H9 (cell line): ENCODE measurements around the gene GPATCH2. TPM values are rescaled to one million over a fixed set of nuclear protein-coding genes. Genes with fewer than 3 reads are reported as not detected.

ENCODE experiments used
- DNase-seq: peaks from one replicate; pipeline ENCODE4 v3.0.0-alpha.2; 2017
- H2AFZ ChIP-seq: one replicate; pipeline ENCODE4 v1.6.1; 2013; ENCODE audit warnings: mild to moderate bottlenecking, low read length, control low read depth, moderate library complexity
- H2AK5ac ChIP-seq: 2 replicates; pipeline ENCODE4 v1.6.1; 2013; ENCODE audit warnings: low read length, control low read depth, mixed read lengths; ENCODE audit not compliant: insufficient read length
- H2BK120ac ChIP-seq: one replicate; pipeline ENCODE4 v1.6.1; 2013; ENCODE audit warnings: low read depth, mild to moderate bottlenecking, low read length, control low read depth, inconsistent platforms; ENCODE audit not compliant: poor library complexity, severe bottlenecking
- H2BK12ac ChIP-seq: 2 replicates; pipeline ENCODE4 v1.6.1; 2013; ENCODE audit warnings: low read length, control low read depth, mixed read lengths, low read depth; ENCODE audit not compliant: insufficient read length
- H2BK15ac ChIP-seq: 2 replicates; pipeline ENCODE4 v1.6.1; 2013; ENCODE audit warnings: low read depth, low read length, control low read depth
- H2BK20ac ChIP-seq: one replicate; pipeline ENCODE4 v1.6.1; 2013; ENCODE audit warnings: low read depth, mild to moderate bottlenecking, low read length, control low read depth, inconsistent platforms; ENCODE audit not compliant: poor library complexity, severe bottlenecking
- H2BK5ac ChIP-seq: 2 replicates; pipeline ENCODE4 v1.6.1; 2013; ENCODE audit warnings: low read length, control low read depth, mixed read lengths; ENCODE audit not compliant: insufficient read length
- H3K14ac ChIP-seq: 2 replicates; pipeline ENCODE4 v1.6.1; 2013; ENCODE audit warnings: low read length, control low read depth; ENCODE audit not compliant: insufficient read depth
- H3K18ac ChIP-seq: 2 replicates; pipeline ENCODE4 v1.6.1; 2013; ENCODE audit warnings: low read depth, mild to moderate bottlenecking, mixed read lengths, low read length, control low read depth; ENCODE audit not compliant: insufficient read length
- H3K23ac ChIP-seq: 2 replicates; pipeline ENCODE4 v1.6.1; 2013; ENCODE audit warnings: low read length, control low read depth, mixed read lengths, low read depth; ENCODE audit not compliant: insufficient read length
- H3K23me2 ChIP-seq: 2 replicates; pipeline ENCODE4 v1.6.1; 2013; ENCODE audit warnings: low read depth, mild to moderate bottlenecking, mixed read lengths, low read length, control low read depth; ENCODE audit not compliant: insufficient read length, poor library complexity, severe bottlenecking
- H3K27ac ChIP-seq: 2 replicates; pipeline ENCODE4 v1.5.1; 2013; ENCODE audit warnings: low read length, control low read depth, mixed read lengths, low read depth; ENCODE audit not compliant: insufficient read length
- H3K27me3 ChIP-seq: 2 replicates; pipeline ENCODE4 v1.6.1; 2013; ENCODE audit warnings: low read length, control low read depth, inconsistent platforms; ENCODE audit not compliant: insufficient read depth
- H3K4ac ChIP-seq: 2 replicates; pipeline ENCODE4 v1.6.1; 2013; ENCODE audit warnings: low read depth, mild to moderate bottlenecking, control low read depth, inconsistent platforms, low read length, moderate library complexity
- H3K4me1 ChIP-seq: 2 replicates; pipeline ENCODE4 v1.6.1; 2013; ENCODE audit warnings: low read length, control low read depth, inconsistent platforms; ENCODE audit not compliant: insufficient read depth
- H3K4me2 ChIP-seq: 2 replicates; pipeline ENCODE4 v1.6.1; 2013; ENCODE audit warnings: low read length, control low read depth, mixed read lengths; ENCODE audit not compliant: insufficient read length, insufficient read depth
- H3K56ac ChIP-seq: 2 replicates; pipeline ENCODE4 v1.6.1; 2013; ENCODE audit warnings: low read depth, mild to moderate bottlenecking, mixed read lengths, low read length, control low read depth; ENCODE audit not compliant: insufficient read length
- H3K79me1 ChIP-seq: 2 replicates; pipeline ENCODE4 v1.6.1; 2013; ENCODE audit warnings: low read depth, mild to moderate bottlenecking, moderate library complexity, low read length, control low read depth, inconsistent platforms; ENCODE audit not compliant: insufficient read depth, poor library complexity, severe bottlenecking
- H3K79me2 ChIP-seq: 2 replicates; pipeline ENCODE4 v1.6.1; 2013; ENCODE audit warnings: low read length, control low read depth, inconsistent platforms; ENCODE audit not compliant: insufficient read depth
- H3K9ac ChIP-seq: 2 replicates; pipeline ENCODE4 v1.6.1; 2013; ENCODE audit warnings: low read length, control low read depth, mixed read lengths; ENCODE audit not compliant: insufficient read length; ENCODE audit errors: extremely low read depth
- H3K9me3 ChIP-seq: one replicate; pipeline ENCODE4 v1.6.1; 2013; ENCODE audit warnings: low read depth, low read length, inconsistent platforms; ENCODE audit not compliant: control insufficient read depth
- H3T11ph ChIP-seq: one replicate; pipeline ENCODE4 v1.6.1; 2013; ENCODE audit warnings: mild to moderate bottlenecking, low read length, control low read depth, inconsistent platforms
- H4K20me1 ChIP-seq: one replicate; pipeline ENCODE4 v1.6.1; 2013; ENCODE audit not compliant: control insufficient read depth, insufficient read length, insufficient read depth
- H4K5ac ChIP-seq: 2 replicates; pipeline ENCODE4 v1.6.1; 2013; ENCODE audit warnings: low read depth, mild to moderate bottlenecking, mixed read lengths, low read length, control low read depth; ENCODE audit not compliant: insufficient read length
- H4K8ac ChIP-seq: replicated peaks from 2 replicates; pipeline ENCODE4 v1.6.1; 2013; ENCODE audit warnings: low read length, control low read depth, mixed read lengths, low read depth; ENCODE audit not compliant: insufficient read length
- H4K91ac ChIP-seq: 2 replicates; pipeline ENCODE4 v1.6.1; 2013; ENCODE audit warnings: low read depth, mild to moderate bottlenecking, moderate library complexity, mixed read lengths, low read length, control low read depth; ENCODE audit not compliant: insufficient read length
- H3K27ac Mint-ChIP-seq, 3 experiments: 2 replicates in 2 of 3; 3 replicates in 1 of 3; pipeline ENCODE4 v1.8.0; 2020 to 2021; ENCODE audit warnings: mixed read lengths in 3 of 3, mild to moderate bottlenecking in 1 of 3, moderate library complexity in 1 of 3
- H3K27me3 Mint-ChIP-seq: 2 replicates; pipeline ENCODE4 v1.8.0; 2021; ENCODE audit warnings: low read depth, mild to moderate bottlenecking, moderate library complexity, mixed read lengths
- H3K36me3 Mint-ChIP-seq, 3 experiments: 2 replicates in 2 of 3; 3 replicates in 1 of 3; pipeline ENCODE4 v1.8.0; 2020 to 2021; ENCODE audit warnings: low read depth in 3 of 3, mixed read lengths in 3 of 3; ENCODE audit not compliant: insufficient read depth in 1 of 3
- H3K4me1 Mint-ChIP-seq, 2 experiments: 2 replicates each; pipeline ENCODE4 v1.8.0; 2020; ENCODE audit warnings: mixed read lengths in 2 of 2
- H3K4me3 Mint-ChIP-seq, 2 experiments: 2 replicates in 1 of 2; 3 replicates in 1 of 2; pipeline ENCODE4 v1.8.0; 2020 to 2021; ENCODE audit warnings: mild to moderate bottlenecking in 2 of 2, mixed read lengths in 2 of 2, moderate library complexity in 1 of 2
- H3K9me3 Mint-ChIP-seq, 2 experiments: 2 replicates in 1 of 2; 3 replicates in 1 of 2; pipeline ENCODE4 v1.8.0; 2020; ENCODE audit warnings: mild to moderate bottlenecking in 2 of 2, mixed read lengths in 2 of 2, moderate library complexity in 1 of 2
- WGBS: extraction: QIAGEN DNeasy Blood & Tissue Kit; methylation state at CpG from one replicate; pipeline ENCODE4 v1.1.7; 2013; ENCODE audit warnings: missing lambda C conversion rate, low lambda C conversion rate, mixed read lengths; ENCODE audit not compliant: insufficient read length; ENCODE audit errors: extremely low coverage; 5-methylcytosine and 5-hydroxymethylcytosine counted together
- total RNA-seq: library from RNA; stranded (reverse); gene quantifications from 2 replicates; pipeline ENCODE4 v1.2.1, GENCODE V29; 2021
- TF ChIP-seq, protein P1 (sequence below): fragments of 200-600 bp; sonication (generic); conservative IDR thresholded peaks from 3 replicates; pipeline ENCODE4 v1.8.0; 2021; ENCODE audit warnings: antibody characterized with exemption, mild to moderate bottlenecking

GPATCH2 gene
- total RNA-seq, 1 experiment from 2014 or later = 14.3 TPM

DNA sequence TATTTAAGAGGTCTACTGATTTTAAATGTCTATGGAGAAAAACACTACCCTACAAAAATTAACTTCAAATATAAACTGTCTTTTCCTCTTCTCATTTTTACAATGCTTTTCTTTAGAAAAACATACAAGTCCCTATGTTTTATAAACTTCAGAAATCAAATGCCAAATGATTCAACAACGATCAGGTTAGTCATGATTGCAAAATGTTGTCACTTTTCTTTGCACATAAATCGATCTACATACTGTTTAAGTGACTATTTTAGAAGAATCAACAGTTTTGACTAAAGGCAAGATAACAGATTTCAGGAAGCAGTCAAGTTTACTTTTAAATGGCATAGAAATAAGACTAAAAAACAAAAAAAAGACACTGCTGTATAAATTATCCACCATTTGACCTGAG, 168.7 kb downstream of the GPATCH2 start:
- Histone ChIP-seq H2AFZ (no peak overlapping the region), H3K23ac (no peak overlapping the region), H2BK5ac (no peak overlapping the region), H4K91ac (no peak overlapping the region), H3K56ac (no peak overlapping the region), H3T11ph (no peak overlapping the region), H2BK20ac (no peak overlapping the region), H2BK15ac (no peak overlapping the region), H3K23me2 (no peaks in the 10 kb centered on the region), H3K9ac (no peak overlapping the region), H3K18ac (no peak overlapping the region), H4K20me1 (no peaks in the 10 kb centered on the region), H3K27me3 (no peaks in the 10 kb centered on the region), H3K4me2 (no peak overlapping the region), H4K8ac (no peak overlapping the region), H2BK12ac (no peak overlapping the region), H3K79me1 (no peaks in the 10 kb centered on the region), H2AK5ac (no peak overlapping the region), H3K4ac (no peak overlapping the region), H4K5ac (no peak overlapping the region), H3K14ac (no peak overlapping the region), H3K27ac (no peak overlapping the region), H3K79me2 (no peaks in the 10 kb centered on the region), H2BK120ac (no peak overlapping the region), H3K4me1 (no peaks in the 10 kb centered on the region), H3K9me3 (no peaks in the 10 kb centered on the region)
- no peak overlapping the region for H3K4me3 Mint-ChIP-seq
- H3K27ac Mint-ChIP-seq = peak overlapping the region in 1 of 3 experiments; percentile 53; a peak in 1 of 7 replicates
- H3K4me1 Mint-ChIP-seq = no peaks in the 10 kb centered on the region; a peak in 1 of 4 replicates
- TF ChIP-seq, protein P1, sequence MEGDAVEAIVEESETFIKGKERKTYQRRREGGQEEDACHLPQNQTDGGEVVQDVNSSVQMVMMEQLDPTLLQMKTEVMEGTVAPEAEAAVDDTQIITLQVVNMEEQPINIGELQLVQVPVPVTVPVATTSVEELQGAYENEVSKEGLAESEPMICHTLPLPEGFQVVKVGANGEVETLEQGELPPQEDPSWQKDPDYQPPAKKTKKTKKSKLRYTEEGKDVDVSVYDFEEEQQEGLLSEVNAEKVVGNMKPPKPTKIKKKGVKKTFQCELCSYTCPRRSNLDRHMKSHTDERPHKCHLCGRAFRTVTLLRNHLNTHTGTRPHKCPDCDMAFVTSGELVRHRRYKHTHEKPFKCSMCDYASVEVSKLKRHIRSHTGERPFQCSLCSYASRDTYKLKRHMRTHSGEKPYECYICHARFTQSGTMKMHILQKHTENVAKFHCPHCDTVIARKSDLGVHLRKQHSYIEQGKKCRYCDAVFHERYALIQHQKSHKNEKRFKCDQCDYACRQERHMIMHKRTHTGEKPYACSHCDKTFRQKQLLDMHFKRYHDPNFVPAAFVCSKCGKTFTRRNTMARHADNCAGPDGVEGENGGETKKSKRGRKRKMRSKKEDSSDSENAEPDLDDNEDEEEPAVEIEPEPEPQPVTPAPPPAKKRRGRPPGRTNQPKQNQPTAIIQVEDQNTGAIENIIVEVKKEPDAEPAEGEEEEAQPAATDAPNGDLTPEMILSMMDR = no peak
- H3K9me3 Mint-ChIP-seq = peaks cover 10% of the 10 kb centered on the region in 2 experiments; a peak in 4 of 5 replicates
- WGBS = no CpG with 5 or more reads among the region's 2 CpGs
- H3K36me3 Mint-ChIP-seq = peaks cover 7 to 13% (median 8%) of the 10 kb centered on the region in 3 experiments; a peak in 5 of 7 replicates
- DNase-seq = no peak
- H3K27me3 Mint-ChIP-seq = no peaks in the 10 kb centered on the region
